ENCODE results near the gene SARDH.

Gene SARDH

DNA sequence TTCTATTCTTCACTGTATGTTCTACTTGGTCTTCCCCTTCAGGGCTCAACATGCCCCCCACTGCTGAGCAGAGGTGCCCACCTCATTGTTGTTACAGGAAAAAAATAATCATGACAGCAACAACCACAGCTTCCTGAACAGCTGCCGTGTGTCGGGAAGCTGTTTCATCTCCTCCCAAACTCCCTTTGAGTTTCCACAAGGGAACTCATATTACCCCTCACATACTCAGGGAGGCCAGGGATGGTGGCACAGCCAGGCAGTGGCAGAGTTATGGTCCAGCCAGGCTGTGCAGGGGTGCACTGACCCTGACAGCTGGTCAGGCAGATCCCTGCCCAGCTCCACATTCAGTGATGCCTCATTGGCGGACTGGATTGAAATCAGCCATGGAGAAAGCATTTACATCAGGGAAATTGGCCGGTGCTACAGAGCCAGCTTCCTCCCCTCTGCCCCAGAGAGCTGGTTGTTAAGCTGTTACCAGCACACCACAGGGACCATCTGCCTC, 37.3 kb downstream of the SARDH start:
- no peak for DNase-seq (ENCODE audit: low spot score)
- H3K27ac ChIP-seq: no peak overlapping the region
- no peak for TF ChIP-seq CTCF (conservative IDR thresholded peaks at IDR 0.05; ENCODE audit: low read depth)
- CTCF ChIA-PET: interaction anchor here (0.5 kb wide), 1 partner anchor 108 kb away, joined by 3 read pairs; no protein-coding TSS in a partner anchor
- POLR2A ChIA-PET (ENCODE audit: low non-redundant PET): no interaction called here

DNA sequence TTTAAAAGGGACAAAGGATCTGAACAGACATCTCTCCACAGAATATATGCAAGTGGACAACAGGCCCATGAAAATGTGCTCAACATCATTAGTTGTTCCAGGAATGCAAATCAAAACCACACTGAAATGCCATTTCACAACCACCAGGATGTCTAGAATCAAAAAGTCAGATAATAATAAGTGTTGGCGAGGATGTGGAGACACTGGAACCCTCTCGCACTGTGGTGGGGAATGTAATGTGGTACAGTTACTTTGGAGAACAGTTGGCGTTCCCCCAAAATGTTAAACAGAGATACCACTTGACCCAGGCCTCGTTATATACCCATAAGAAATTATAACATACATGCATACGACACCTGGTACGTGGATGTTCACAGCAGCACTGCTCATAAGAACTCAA, 38.6 kb downstream of the SARDH start:
- DNase-seq (ENCODE audit: low spot score): no peak
- ChIA-PET POLR2A (ENCODE audit: low non-redundant PET) (no interaction called here), CTCF (no interaction called here)
- TF ChIP-seq CTCF (conservative IDR thresholded peaks at IDR 0.05; ENCODE audit: low read depth): no peak
- H3K27ac ChIP-seq: no peak overlapping the region

DNA sequence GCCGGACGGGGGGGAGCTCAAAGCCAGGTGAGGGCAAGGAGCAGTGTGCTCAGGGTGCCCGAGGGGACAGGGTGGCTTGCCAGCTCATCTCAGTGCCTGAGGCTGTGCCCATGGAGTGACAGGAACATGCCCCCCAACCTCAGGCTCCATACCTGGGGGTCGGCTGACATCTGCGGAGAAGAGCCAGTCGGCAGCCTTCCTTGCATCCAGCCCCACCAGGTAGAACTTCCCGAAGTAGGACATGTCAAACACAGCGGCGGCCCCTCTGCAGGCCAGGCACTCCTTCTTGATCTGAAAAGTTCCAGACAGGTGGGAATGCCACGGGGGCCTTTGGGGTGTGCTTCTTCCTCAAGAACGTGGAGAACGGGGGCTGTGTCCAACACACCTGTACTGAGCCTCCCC, 42.1 kb downstream of the SARDH start:
- no peak overlapping the region for H3K27ac ChIP-seq
- no peak for TF ChIP-seq CTCF (conservative IDR thresholded peaks at IDR 0.05; ENCODE audit: low read depth)
- ChIA-PET CTCF (interaction anchor here (0.6 kb wide), 1 partner anchor 409 kb away, joined by 3 read pairs; no protein-coding TSS in a partner anchor), POLR2A (ENCODE audit: low non-redundant PET) (no interaction called here)
- no peak for DNase-seq (ENCODE audit: low spot score)

- no peak for TF ChIP-seq CTCF (conservative IDR thresholded peaks at IDR 0.05; ENCODE audit: low read depth)
- ChIA-PET CTCF (interaction anchor here (0.7 kb wide), 1 partner anchor 59 kb away, joined by 3 read pairs; no protein-coding TSS in a partner anchor), POLR2A (ENCODE audit: low non-redundant PET) (no interaction called here)
- H3K27ac ChIP-seq: no peak overlapping the region
- no peak for DNase-seq (ENCODE audit: low spot score)
These were observed 43.5 kb downstream of the SARDH start for GRCh38 chr9:133694686-133695085.

- no peak for DNase-seq (ENCODE audit: low spot score)
- ChIA-PET CTCF (interaction anchor here (0.7 kb wide), 2 partner anchors 33 to 58 kb away, joined by 3 read pairs; no protein-coding TSS in a partner anchor), POLR2A (ENCODE audit: low non-redundant PET) (no interaction called here)
- TF ChIP-seq CTCF (conservative IDR thresholded peaks at IDR 0.05; ENCODE audit: low read depth): no peak
- no peak overlapping the region for H3K27ac ChIP-seq
These were observed 44.2 kb downstream of the SARDH start for GRCh38 chr9:133693703-133694529.

GRCh38 chr9:133693116-133693515, 45.0 kb downstream of the SARDH start:
- DNase-seq (ENCODE audit: low spot score): no peak
- ChIA-PET POLR2A (ENCODE audit: low non-redundant PET) (no interaction called here), CTCF (interaction anchor here (0.6 to 0.7 kb wide), 2 partner anchors 34 to 157 kb away, joined by 3 read pairs; no protein-coding TSS in a partner anchor)
- H3K27ac ChIP-seq: no peak overlapping the region
- TF ChIP-seq CTCF (conservative IDR thresholded peaks at IDR 0.05; ENCODE audit: low read depth): no peak
